GM23338 (cell line): Measurements from ENCODE around the gene WFS1. TPM values are rescaled to one million over a fixed set of nuclear protein-coding genes. Genes with fewer than 3 reads are reported as not detected.

Source experiments
- ATAC-seq: fragments of 200-7000 bp; cut with Tn5 transposase; 3 replicates; pipeline ENCODE4 v1.9.1; 2020
- DNase-seq: peaks from one replicate; pipeline ENCODE4 v3.0.0-alpha.2; 2015; ENCODE audit warnings: low spot score
- H2AFZ ChIP-seq: fragments of 200-600 bp; sonication (generic); 2 replicates; pipeline ENCODE4 v1.8.0; 2016; ENCODE audit warnings: antibody characterized with exemption, mild to moderate bottlenecking, moderate library complexity
- H3F3A ChIP-seq: fragments of 200-600 bp; sonication (generic); replicated peaks from 2 replicates; pipeline ENCODE4 v1.8.0; 2017; ENCODE audit warnings: antibody characterized with exemption, mixed run types, low read depth
- H3K27ac ChIP-seq: fragments of 200-600 bp; sonication (generic); 2 replicates; pipeline ENCODE4 v1.6.1; 2016; ENCODE audit warnings: low read depth
- H3K27me3 ChIP-seq: fragments of 200-600 bp; sonication (generic); 2 replicates; pipeline ENCODE4 v1.8.0; 2016; ENCODE audit warnings: mild to moderate bottlenecking, mixed run types, moderate library complexity; ENCODE audit not compliant: insufficient read depth
- H3K36me3 ChIP-seq: fragments of 200-600 bp; sonication (generic); 2 replicates; pipeline ENCODE4 v1.8.0; 2016; ENCODE audit warnings: mild to moderate bottlenecking; ENCODE audit not compliant: insufficient read depth
- H3K4me1 ChIP-seq: fragments of 200-600 bp; sonication (generic); 2 replicates; pipeline ENCODE4 v1.8.0; 2016; ENCODE audit warnings: mild to moderate bottlenecking, moderate library complexity; ENCODE audit not compliant: insufficient read depth
- H3K4me2 ChIP-seq: fragments of 200-600 bp; sonication (generic); 2 replicates; pipeline ENCODE4 v1.7.1; 2017; ENCODE audit warnings: mixed run types
- H3K4me3 ChIP-seq: fragments of 200-600 bp; sonication (generic); 2 replicates; pipeline ENCODE4 v1.6.1; 2016; ENCODE audit warnings: mixed run types
- H3K79me2 ChIP-seq: fragments of 200-600 bp; sonication (generic); replicated peaks from 2 replicates; pipeline ENCODE4 v1.8.0; 2017; ENCODE audit warnings: mild to moderate bottlenecking; ENCODE audit not compliant: insufficient read depth
- H3K9me2 ChIP-seq: fragments of 200-600 bp; sonication (generic); 2 replicates; pipeline ENCODE4 v1.8.0; 2017; ENCODE audit not compliant: insufficient read depth
- H4K20me1 ChIP-seq: fragments of 200-600 bp; sonication (generic); replicated peaks from 2 replicates; pipeline ENCODE4 v1.8.0; 2017; ENCODE audit warnings: mild to moderate bottlenecking; ENCODE audit not compliant: insufficient read depth
- H3K27ac Mint-ChIP-seq: 2 replicates; pipeline ENCODE4 v1.8.0; 2020; ENCODE audit warnings: inconsistent platforms, mild to moderate bottlenecking, moderate library complexity, mixed read lengths
- H3K27me3 Mint-ChIP-seq: 3 replicates; pipeline ENCODE4 v1.8.0; 2022; ENCODE audit warnings: low read depth, mild to moderate bottlenecking, moderate library complexity, mixed read lengths, inconsistent platforms; ENCODE audit not compliant: insufficient read depth, poor library complexity
- H3K36me3 Mint-ChIP-seq: 3 replicates; pipeline ENCODE4 v1.8.0; 2021; ENCODE audit warnings: low read depth, mild to moderate bottlenecking, inconsistent platforms, moderate library complexity, mixed read lengths
- H3K4me1 Mint-ChIP-seq: 3 replicates; pipeline ENCODE4 v1.8.0; 2020; ENCODE audit warnings: mild to moderate bottlenecking, inconsistent platforms, mixed read lengths
- H3K4me3 Mint-ChIP-seq: 3 replicates; pipeline ENCODE4 v1.8.0; 2021; ENCODE audit warnings: moderate library complexity, mild to moderate bottlenecking, inconsistent platforms, mixed read lengths
- H3K9me3 Mint-ChIP-seq: 3 replicates; pipeline ENCODE4 v1.8.0; 2020; ENCODE audit warnings: moderate library complexity, mild to moderate bottlenecking, inconsistent platforms, mixed read lengths
- CREB1 ChIP-seq: fragments of 250-450 bp; sonication (Bioruptor Pico); IDR thresholded peaks from 2 replicates; pipeline ENCODE4 v1.5.0; 2020; ENCODE audit warnings: low read depth, mild to moderate bottlenecking, moderate library complexity
- CTCF ChIP-seq, 2 experiments: fragments of 200-600 bp in 1 of 2; sonication (generic) in 1 of 2; conservative IDR thresholded peaks; 2 replicates each; pipeline versions ENCODE4 v1.5.1 to v1.6.1; 2016 to 2017; ENCODE audit warnings: antibody characterized with exemption in 2 of 2, low read depth in 2 of 2, mild to moderate bottlenecking in 2 of 2, moderate library complexity in 1 of 2
- ETS1 ChIP-seq: IDR thresholded peaks from 2 replicates; pipeline ENCODE4 v1.6.1; 2016; ENCODE audit warnings: antibody characterized with exemption
- EZH2 ChIP-seq: fragments of 200-600 bp; sonication (generic); IDR thresholded peaks from one replicate; pipeline ENCODE4 v1.8.0; 2017; ENCODE audit warnings: antibody characterized with exemption, mild to moderate bottlenecking, low read depth; ENCODE audit not compliant: unreplicated experiment
- EZH2phosphoT487 ChIP-seq: fragments of 200-600 bp; sonication (generic); IDR thresholded peaks from one replicate; pipeline ENCODE4 v1.8.1; 2018; ENCODE audit warnings: antibody characterized with exemption; ENCODE audit not compliant: unreplicated experiment
- JUNB ChIP-seq: IDR thresholded peaks from one replicate; pipeline ENCODE4 v1.6.1; 2016; ENCODE audit warnings: antibody characterized with exemption; ENCODE audit not compliant: unreplicated experiment
- NANOG ChIP-seq: IDR thresholded peaks from 2 replicates; pipeline ENCODE4 v1.6.1; 2016; ENCODE audit warnings: antibody characterized with exemption, borderline replicate concordance
- POLR2AphosphoS5 ChIP-seq: IDR thresholded peaks from 2 replicates; pipeline ENCODE4 v1.6.1; 2016; ENCODE audit warnings: antibody characterized with exemption, low read depth
- REST ChIP-seq: IDR thresholded peaks from one replicate; pipeline ENCODE4 v1.6.1; 2018; ENCODE audit warnings: antibody characterized with exemption; ENCODE audit not compliant: unreplicated experiment
- STAT1 ChIP-seq: IDR thresholded peaks from one replicate; pipeline ENCODE4 v1.6.1; 2016; ENCODE audit warnings: antibody characterized with exemption; ENCODE audit not compliant: unreplicated experiment
- ZNF114 ChIP-seq: fragments of 250-450 bp; sonication (Bioruptor Pico); IDR thresholded peaks from 2 replicates; pipeline ENCODE4 v1.5.0; 2020; ENCODE audit warnings: mild to moderate bottlenecking, moderate library complexity
- ZNF331 ChIP-seq: fragments of 250-450 bp; sonication (Bioruptor Pico); IDR thresholded peaks from 2 replicates; pipeline ENCODE4 v1.5.0; 2020; ENCODE audit warnings: low read depth, mild to moderate bottlenecking, moderate library complexity
- ZNF462 ChIP-seq: fragments of 250-450 bp; sonication (Bioruptor Pico); IDR thresholded peaks from 2 replicates; pipeline ENCODE4 v1.5.0; 2020; ENCODE audit warnings: mild to moderate bottlenecking, moderate library complexity
- polyA plus RNA-seq: library from polyadenylated mRNA; unstranded; fragments of >200 nt; fragmentation: Nextera tagmentation; extraction: Ambion mirVana; gene quantifications from 2 replicates; pipeline ENCODE4 v1.2.1, GENCODE V29; 2016
- total RNA-seq: library from RNA; depleted of rRNA; stranded (reverse); fragments of >200 nt; shearing (Covaris generic); gene quantifications from 2 replicates; pipeline ENCODE4 v1.2.3, GENCODE V29; 2014

WFS1 gene
- total and polyA plus RNA-seq, 2 experiments from 2014 or later = 24.7 to 45.4 TPM

DNA sequence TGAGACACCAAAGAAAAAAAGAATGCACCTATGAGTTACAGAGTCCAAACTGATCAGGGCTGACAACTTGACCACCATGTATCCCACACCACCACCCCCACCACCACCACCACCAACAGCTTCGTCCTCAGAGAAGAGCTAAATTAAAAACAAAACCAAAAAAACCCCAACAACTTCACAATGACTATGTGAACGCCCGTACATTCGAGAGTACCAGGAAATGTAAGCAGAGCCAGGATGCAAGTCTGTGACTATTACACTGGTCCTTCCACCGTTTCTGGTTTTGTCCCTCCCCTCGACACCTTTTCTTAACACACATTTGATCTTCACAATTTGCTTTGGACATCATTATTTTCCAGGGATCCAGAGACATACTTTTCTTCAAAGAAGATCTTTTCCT, 51.0 kb downstream of the WFS1 start (continued):
- no peak for TF ChIP-seq ZNF462 (CRISPR knock-in tag)
- no peak for TF ChIP-seq CREB1 (CRISPR knock-in tag)
- no peak for TF ChIP-seq ZNF331 (CRISPR knock-in tag)
- no peak for TF ChIP-seq EZH2

GRCh38 chr4:6321361-6321760, 51.7 kb downstream of the WFS1 start:
- Histone ChIP-seq H3F3A (no peaks in the 10 kb centered on the region), H3K9me2 (no peaks in the 10 kb centered on the region), H3K36me3 (no peaks in the 10 kb centered on the region), H3K4me2 (no peak overlapping the region), H2AFZ (no peak overlapping the region), H3K27ac (no peak overlapping the region), H3K79me2 (no peaks in the 10 kb centered on the region), H3K4me1 (no peaks in the 10 kb centered on the region), H4K20me1 (no peaks in the 10 kb centered on the region), H3K4me3 (no peak overlapping the region), H3K27me3 (no peaks in the 10 kb centered on the region)
- Mint-ChIP-seq H3K36me3 (no peaks in the 10 kb centered on the region), H3K27me3 (peaks cover 13% of the 10 kb centered on the region), H3K4me1 (peaks cover 4% of the 10 kb centered on the region; the same call in 2 of the 3 replicates), H3K4me3 (no peak overlapping the region), H3K9me3 (peaks cover 5% of the 10 kb centered on the region; the same call in 2 of the 3 replicates), H3K27ac (no peak overlapping the region)
- DNase-seq = no peak
- ATAC-seq = no peak
- TF ChIP-seq EZH2 (no peak), CTCF (conservative IDR thresholded peaks at IDR 0.05; ENCODE audit: low read depth in 2 of 2) (no peak), JUNB (no peak), EZH2phosphoT487 (no peak), CREB1 (CRISPR knock-in tag) (no peak), REST (no peak), NANOG (no peak), ZNF331 (CRISPR knock-in tag) (no peak), POLR2AphosphoS5 (no peak), STAT1 (no peak), ZNF114 (CRISPR knock-in tag) (no peak), ETS1 (no peak)
